Cardiac atrium fibroblast (primary cell): ENCODE results near the gene TXLNG. TPM values are rescaled to one million over a fixed set of nuclear protein-coding genes. Genes with fewer than 3 reads are reported as not detected.

ENCODE experiments used
- total RNA-seq: library from RNA; depleted of rRNA; stranded (reverse); fragments of >200 nt; gene quantifications from 2 replicates; pipeline ENCODE4 v1.2.3, GENCODE V29; 2015

Gene TXLNG
- 5.1 and 5.2 TPM in 2 replicates for total RNA-seq

DNA sequence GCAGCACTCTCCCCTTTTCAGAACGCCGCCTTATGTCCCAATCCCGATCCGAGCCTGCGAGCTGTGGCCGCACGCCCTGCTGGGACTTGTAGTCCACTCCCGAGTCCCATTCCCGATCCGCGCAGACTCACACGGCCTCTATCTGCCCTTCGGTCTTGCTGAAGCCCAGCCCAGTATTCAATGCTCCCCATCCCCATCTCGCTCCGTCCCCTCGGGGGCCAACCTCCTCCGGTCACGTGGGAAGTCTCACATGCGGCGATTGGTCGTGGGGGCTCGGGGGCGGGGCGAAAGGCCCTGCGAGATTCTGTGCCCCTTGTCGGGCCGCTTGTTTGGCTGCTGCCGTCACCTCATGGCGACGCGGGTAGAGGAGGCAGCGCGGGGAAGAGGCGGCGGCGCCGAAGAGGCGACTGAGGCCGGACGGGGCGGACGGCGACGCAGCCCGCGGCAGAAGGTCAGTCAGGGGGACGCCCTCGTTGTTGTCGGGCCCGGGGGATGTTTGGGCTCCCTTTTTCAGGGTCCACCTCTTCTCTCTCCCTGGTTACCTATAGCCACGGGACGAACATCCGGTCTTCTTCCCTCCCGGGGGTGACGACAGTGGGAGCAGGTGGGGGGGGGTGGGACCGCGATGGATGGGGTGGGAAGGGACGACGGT is at the start of gene TXLNG:
Gene TXLNG (plus strand): TSS at position 328 of the 652 bp plus-strand sequence. CDS start 22 bp downstream, at position 350.

GRCh38 chrX:16870095-16870861 is 84.0 kb downstream of the TXLNG start, which contains the start of gene RBBP7:
TSS of gene RBBP7 (minus strand) at chrX:16870362. CDS start at chrX:16870053, 309 bp downstream.

Other genes starting within 250 kb of the TXLNG start
- not detected in 2 replicates for gene S100G, start 136.3 kb upstream of the TXLNG start, total RNA-seq
- gene CTPS2, start 73.8 kb upstream of the TXLNG start, total RNA-seq: 2.7 and 4.5 TPM in 2 replicates
- 21.1 and 21.4 TPM in 2 replicates for gene SYAP1, start 66.9 kb upstream of the TXLNG start, total RNA-seq
- 59.0 and 76.8 TPM in 2 replicates for gene RBBP7, start 83.9 kb downstream of the TXLNG start, total RNA-seq
- 0.18 and 0.81 TPM in 2 replicates for gene REPS2, start 160.2 kb downstream of the TXLNG start, total RNA-seq